Erythroblast (primary cell): ENCODE results near the gene TSPYL4.

Source experiments
- GATA1 ChIP-seq: IDR thresholded peaks from 2 replicates; pipeline ENCODE4 v1.6.1; 2011; ENCODE audit warnings: low read depth, mild to moderate bottlenecking, control low read depth, low read length, moderate library complexity
- POLR2A ChIP-seq: IDR thresholded peaks from 2 replicates; pipeline ENCODE4 v1.6.1; 2011; ENCODE audit warnings: mild to moderate bottlenecking, low read length

DNA sequence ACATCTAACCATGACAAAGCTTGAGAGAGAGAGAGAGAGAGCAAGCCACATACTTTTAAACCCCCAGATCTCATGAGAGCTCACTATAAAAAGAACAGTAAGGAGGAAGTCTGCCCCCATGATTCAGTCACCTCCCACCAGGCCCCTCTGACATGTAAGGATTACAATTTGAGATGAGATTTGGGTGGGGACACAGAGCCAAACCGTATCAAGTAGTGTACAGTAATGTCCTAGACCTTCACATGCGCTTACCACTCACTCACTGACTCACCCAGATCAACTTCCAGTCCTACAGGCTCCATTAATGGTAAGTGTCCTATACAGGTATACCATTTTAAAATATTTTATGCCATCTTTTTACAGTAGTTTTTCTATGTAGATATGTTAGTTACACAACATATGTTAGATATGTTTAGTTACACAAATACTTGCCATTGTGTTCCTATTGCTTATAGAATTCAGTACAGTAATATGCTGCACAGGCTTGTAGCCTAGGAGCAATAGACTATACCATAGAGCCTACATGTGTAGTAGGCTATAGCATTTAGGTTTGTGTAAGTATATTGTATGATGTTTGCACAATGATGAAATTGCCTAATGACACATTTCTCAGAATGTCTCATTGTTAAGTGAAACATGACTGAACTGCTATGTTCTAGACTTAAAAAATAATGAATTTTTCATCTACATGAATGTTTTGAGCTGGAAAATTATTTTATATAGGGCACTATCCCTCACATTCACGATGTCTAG, 14.1 kb upstream of the TSPYL4 start:
- TF ChIP-seq POLR2A (no peak), GATA1 (no peak)
